Measurements from ENCODE around the gene CDYL.

CDYL gene

DNA sequence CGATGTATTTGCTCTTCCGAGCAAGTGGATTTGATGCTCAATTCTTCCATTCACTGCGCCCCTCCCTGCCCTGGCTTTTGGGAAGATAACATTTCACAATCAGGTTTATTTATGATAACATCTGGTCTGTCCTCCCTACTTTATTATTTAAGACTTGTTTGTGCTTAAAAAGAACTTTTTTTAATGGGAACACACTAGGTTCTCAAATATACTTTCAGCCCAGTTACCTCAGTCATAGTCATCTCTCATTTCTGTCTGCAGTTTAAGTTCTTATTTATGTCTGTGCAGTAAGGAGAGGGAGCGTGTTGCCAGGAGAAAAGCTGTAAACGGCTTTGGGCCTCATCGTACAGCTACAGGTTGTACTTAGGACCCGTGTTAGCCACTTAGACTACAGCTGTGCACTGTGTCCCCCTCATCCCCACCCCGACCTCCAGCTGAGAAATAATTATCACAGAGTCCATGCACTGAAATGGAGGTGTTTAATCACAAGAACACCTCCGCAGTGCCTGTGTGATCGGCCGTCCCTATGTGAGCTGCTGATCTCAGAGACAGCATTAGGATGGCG is 128.3 kb downstream of the CDYL start:
- no peak for DNase-seq (ENCODE audit: low read depth in 2 of 3, low spot score in 1 of 3)

DNA sequence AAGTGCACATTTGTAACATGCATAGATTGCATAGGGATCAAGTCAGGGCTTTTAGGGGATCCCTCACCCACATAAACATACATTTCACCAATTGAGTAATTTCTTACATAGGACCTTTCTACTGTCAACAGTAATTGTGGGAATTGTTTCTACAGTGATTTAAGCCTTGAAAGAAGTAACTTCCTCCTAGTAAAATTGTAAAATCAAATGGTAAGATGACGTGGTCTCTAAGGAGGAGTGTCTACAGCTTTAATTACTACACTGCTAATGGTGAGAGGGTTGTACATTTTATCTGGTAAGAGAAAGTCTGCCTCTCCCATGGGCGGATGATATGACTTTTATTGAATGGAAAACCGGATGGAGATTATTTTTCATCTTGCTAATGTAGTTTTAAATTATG is 129.6 kb downstream of the CDYL start:
- DNase-seq (ENCODE audit: low read depth in 2 of 3, low spot score in 1 of 3): no peak

GRCh38 chr6:4906293-4907276 is 130.4 kb downstream of the CDYL start:
- no peak for DNase-seq (ENCODE audit: low read depth in 2 of 3, low spot score in 1 of 3)

DNA sequence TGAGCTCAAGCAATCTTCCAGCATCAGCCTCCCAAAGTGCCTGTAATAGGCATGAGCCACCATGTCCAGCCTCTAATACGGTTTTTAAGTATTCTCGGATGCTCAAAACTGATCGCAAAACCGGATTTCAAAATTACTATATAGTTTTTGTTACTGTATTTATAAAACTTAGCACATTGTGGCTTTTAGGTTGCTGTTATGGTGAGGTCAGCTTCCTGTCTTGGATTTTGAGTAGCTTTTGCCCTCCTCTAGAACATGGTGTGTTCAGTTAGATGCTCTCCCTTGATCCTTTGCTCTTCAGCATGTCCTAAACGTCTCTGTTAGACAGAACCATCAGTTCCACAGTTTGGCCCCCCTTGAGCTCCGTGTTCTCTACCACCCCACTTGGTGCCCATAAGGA is 131.4 kb downstream of the CDYL start:
- DNase-seq (ENCODE audit: low read depth in 2 of 3, low spot score in 1 of 3): no peak

- DNase-seq (ENCODE audit: low read depth in 2 of 3, low spot score in 1 of 3): no peak
Measured at GRCh38 chr6:4908062-4908461, 131.9 kb downstream of the CDYL start.

GRCh38 chr6:4909063-4909706 is 133.0 kb downstream of the CDYL start:
- DNase-seq (ENCODE audit: low read depth in 2 of 3, low spot score in 1 of 3): no peak

GRCh38 chr6:4910037-4910760 is 134.0 kb downstream of the CDYL start:
- DNase-seq (ENCODE audit: low read depth in 2 of 3, low spot score in 1 of 3): no peak

- no peak for DNase-seq (ENCODE audit: low read depth in 2 of 3, low spot score in 1 of 3)
Measured at GRCh38 chr6:4912559-4912958, 136.4 kb downstream of the CDYL start.

- DNase-seq (ENCODE audit: low read depth in 2 of 3, low spot score in 1 of 3): no peak
Measured at GRCh38 chr6:4913705-4914419, 137.7 kb downstream of the CDYL start.

DNA sequence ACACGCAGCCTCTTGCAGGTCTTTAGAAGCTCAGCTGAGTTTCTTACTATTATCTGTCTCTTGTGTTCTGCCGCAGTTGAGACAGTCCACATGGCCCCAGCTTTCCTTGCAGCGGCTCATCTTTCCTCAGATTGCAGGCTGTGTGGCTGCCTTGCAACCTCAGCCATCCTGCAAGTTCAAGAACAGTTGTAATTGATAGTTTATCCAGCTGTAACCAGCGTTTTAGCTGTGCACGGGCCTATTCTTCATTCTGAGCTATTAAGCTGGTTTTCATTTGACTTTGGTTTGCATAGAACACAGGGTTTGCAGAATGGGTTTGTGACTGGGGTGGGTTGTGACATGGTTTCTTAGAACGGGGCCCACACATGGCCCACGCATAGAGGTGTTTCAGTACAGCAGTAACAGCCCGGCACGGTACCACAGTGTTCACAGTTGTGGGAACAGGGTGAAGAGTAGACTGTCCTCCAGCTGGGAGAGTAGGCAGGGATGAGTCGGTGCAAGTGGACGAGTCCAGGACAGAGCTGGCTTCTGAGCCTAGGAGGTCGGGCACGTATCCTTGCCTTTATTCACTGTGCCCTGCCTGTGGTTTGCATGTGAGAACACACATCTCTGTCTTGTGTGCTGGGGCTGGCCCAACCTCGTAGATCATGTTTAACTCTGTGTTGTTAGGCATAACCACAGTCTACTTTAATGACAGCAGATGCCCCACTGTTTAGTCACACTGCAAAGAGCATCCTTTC is 138.4 kb downstream of the CDYL start:
- no peak for DNase-seq (ENCODE audit: low read depth in 2 of 3, low spot score in 1 of 3)

GRCh38 chr6:4916954-4917561 is 140.9 kb downstream of the CDYL start:
- no peak for DNase-seq (ENCODE audit: low read depth in 2 of 3, low spot score in 1 of 3)

DNA sequence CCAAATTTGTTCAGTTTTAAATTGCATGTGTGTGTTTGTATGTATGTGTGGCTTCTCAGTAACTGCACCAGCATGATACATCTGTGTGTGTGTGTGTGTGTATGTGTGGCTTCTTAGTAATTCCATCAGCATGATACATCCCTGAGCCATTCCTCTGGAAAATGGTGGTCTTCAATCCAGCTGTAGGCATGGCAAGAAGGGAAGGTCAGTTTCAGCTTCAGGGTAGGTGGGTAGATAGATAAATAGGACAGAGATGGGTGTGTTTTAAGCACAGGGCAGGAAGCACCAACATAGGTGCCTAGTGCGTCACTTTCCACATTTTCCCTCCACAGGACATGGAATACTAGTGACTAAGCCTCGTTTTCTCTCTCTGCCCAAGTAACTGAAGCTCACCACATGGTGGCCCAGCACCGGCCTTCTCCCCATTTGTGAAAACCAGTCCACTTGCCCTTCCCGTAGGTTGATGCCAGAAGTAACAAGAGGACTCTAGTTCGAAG is 144.8 kb downstream of the CDYL start:
- DNase-seq (ENCODE audit: low read depth in 2 of 3, low spot score in 1 of 3): no peak

DNA sequence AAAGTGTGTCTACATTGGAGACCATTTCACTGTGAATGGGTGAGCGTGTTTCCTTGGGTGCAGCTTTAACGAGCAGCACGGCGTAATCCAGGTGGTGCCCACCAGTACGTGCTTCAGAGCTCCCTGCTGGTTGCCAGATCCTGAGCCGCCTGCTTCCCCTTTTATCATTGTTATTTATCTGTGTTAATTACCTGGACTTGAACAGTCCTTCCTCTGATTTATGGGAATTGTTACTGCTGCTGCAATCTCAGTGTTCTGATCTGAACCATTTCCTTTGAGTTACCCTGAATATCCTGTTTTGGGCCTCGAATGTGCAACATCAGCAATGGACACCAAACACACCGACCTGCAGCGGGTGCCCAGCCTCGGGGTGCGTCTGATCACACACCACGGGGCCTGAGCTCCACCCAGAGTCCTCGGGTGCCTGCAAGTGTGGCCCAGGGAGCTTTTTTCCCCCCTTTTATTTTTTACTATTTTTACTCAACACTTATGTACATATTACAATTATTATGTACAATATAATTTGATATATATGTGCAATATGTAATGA is 146.4 kb downstream of the CDYL start:
- no peak for DNase-seq (ENCODE audit: low read depth in 2 of 3, low spot score in 1 of 3)

DNA sequence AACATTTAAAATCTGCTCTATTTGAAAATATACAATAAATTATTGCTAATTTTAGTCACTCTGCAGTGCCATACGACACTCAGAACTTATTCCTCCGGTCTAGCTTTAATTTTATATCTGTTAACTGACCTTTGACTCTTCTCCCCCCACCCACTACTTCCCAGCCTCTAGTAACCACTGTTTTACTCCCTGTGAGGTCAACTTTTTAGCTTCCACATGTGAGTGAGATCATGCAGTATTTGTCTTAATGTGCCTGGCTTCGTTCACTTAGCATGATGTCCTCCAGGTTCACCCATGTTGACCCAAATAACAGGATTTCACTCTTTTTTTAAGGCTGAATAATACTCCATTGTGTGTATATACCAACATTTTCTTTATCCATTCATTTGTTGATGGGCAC is 146.9 kb downstream of the CDYL start:
- no peak for DNase-seq (ENCODE audit: low read depth in 2 of 3, low spot score in 1 of 3)

DNA sequence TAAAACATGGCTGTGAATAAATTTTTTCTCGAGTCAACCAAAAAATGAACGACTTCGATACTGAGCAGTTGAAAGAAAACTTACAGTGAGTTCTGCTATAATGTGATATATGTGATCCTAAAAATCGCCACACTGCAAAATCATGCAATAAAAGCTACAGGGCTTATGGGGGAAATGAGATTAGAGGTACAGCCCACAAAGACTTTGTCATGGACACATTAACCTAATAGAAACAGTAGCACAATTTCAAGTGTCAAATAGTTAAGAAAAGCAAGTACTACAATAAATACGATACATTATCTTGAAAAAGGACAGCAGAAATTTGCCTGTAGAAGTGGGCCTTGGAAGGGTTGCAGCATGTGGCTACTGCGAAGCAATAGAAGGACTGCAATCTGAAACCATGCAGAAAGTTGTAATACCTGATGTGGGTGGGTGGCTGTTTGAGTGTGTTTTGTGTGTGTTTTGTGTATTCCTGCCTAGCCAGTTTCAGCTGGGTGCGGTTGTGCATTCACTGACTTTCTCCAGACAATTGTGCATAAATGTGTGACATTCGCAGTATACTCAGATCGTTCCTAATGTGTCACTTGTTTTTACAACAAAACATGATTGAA is 148.6 kb downstream of the CDYL start:
- no peak for DNase-seq (ENCODE audit: low read depth in 2 of 3, low spot score in 1 of 3)

GRCh38 chr6:4925580-4925979 is 149.4 kb downstream of the CDYL start:
- DNase-seq (ENCODE audit: low read depth in 2 of 3, low spot score in 1 of 3): no peak

GRCh38 chr6:4928426-4928825 is 152.2 kb downstream of the CDYL start:
- no peak for DNase-seq (ENCODE audit: low read depth in 2 of 3, low spot score in 1 of 3)

DNA sequence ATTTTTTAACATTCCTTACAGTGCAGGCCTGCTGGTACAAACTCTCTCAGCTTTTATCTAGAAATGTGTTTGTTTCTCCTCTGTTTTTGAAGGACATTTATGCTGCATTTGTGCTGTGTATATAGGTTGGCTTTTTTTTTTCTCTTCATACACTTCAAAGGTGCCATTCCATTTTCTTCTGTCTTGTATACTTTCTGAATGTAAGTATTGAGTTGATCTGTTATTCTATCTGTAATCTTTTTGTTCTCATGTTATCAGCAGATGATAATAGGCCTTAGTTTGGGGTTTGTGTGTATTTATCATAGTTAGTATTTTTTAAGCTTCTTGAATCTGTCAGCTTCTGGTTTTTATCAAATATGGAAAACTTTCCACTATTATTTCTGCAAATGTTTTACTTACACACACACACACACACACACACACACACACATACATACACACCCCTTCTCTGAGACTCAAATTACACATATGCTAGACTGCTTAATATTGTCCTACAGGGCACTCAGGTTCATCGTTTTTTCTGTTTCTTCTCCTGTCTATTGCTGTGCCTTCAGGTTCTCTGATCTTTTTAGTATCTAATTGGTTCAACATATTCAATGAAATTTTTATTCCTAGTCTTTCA is 153.0 kb downstream of the CDYL start:
- no peak for DNase-seq (ENCODE audit: low read depth in 2 of 3, low spot score in 1 of 3)
